HG03571 (cell line): ENCODE results near the gene SERPINA1.

ENCODE experiments used
- ATAC-seq: cut with Tn5 transposase; IDR thresholded peaks from one replicate; pipeline ENCODE4 v1.9.1; 2021; ENCODE audit not compliant: unreplicated experiment

The SERPINA1 gene

DNA sequence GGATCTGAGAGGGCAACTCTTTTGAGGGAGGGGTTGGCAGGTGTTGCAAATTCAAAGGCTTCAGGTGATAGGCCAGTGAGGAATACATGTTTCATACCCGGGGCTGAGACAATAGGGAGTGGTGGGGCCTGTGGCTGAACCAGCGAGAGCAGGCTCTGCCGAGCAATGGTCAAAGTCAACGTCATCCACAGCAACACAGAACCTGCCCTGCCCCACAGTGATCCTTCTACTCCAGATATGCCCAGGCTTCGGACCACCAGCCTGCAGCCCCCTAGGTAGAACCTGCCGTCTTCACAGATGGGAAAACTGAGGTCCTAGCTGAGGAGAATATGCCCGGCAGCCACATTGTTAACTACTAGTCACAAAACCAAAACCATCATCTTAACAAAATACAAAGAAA, 4.1 kb downstream of the SERPINA1 start:
- ATAC-seq, result no peak

DNA sequence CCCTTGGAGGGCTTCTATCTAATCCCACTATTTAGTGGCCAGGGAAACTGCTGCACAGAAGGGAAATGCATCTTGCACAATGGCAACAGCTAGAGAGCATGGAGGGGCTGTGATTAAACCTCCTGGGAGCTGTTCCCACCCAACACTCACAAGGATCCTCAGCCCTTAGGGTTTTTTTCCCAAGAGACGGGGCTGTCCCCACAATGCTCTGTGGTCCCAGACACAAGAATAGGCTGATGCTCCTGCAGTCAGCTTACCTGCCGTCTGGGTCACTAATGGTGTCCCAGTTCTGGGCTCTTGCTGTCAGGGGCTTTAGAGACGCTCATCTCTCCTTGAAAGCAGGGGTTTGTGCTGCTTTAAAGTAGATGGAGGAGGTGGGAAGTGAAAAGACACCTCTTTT, 4.6 kb downstream of the SERPINA1 start:
- ATAC-seq, result no peak

DNA sequence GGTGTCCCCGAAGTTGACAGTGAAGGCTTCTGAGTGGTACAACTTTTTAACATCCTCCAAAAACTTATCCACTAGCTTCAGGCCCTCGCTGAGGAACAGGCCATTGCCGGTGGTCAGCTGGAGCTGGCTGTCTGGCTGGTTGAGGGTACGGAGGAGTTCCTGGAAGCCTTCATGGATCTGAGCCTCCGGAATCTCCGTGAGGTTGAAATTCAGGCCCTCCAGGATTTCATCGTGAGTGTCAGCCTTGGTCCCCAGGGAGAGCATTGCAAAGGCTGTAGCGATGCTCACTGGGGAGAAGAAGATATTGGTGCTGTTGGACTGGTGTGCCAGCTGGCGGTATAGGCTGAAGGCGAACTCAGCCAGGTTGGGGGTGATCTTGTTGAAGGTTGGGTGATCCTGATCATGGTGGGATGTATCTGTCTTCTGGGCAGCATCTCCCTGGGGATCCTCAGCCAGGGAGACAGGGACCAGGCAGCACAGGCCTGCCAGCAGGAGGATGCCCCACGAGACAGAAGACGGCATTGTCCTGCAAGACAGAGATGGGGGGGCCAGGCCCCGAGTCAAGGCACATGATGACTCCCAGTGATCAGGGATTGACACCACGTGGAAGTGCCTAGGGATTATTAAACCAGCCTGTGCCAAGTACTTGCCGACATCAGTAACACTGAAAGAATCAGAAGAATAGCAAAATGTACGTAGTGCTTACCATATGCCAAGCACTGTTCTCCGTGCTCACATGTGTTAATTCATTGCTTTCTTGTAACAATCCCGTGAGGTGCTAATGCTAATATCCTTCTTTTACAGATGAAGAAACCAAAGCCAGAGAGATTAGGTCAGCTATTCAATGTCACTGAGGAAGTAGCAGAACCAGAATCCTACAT, 5.4 kb downstream of the SERPINA1 start:
- ATAC-seq, result no peak

DNA sequence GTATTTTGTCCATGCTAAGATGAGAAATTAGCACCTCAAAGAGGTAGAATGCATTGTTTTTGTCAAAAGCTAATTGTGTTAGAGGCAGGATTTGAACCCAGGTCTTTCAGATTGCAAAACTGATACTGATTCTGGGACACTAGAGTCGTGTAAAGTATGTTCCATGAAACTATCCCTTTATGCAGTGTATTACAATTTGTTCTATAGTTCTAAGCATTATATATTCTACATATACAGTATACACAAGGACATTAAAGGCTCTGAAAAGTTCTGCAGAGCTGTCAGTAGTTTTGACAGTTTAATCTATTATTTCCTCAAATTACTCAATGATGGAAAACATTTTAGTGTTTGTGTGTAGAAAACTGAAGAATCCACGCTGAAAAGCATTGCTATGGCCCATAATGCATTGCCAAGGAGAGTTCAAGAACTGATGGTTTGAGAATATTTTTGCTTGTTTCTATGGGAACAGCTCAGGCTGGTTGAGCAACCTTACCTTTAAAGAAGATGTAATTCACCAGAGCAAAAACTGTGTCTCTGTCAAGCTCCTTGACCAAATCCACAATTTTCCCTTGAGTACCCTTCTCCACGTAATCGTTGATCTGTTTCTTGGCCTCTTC, 6.2 kb downstream of the SERPINA1 start:
- no peak for ATAC-seq

- no peak for ATAC-seq
These were observed 7.0 kb downstream of the SERPINA1 start for GRCh38 chr14:94381149-94382030.

GRCh38 chr14:94380225-94381148, 7.9 kb downstream of the SERPINA1 start:
- no peak for ATAC-seq

DNA sequence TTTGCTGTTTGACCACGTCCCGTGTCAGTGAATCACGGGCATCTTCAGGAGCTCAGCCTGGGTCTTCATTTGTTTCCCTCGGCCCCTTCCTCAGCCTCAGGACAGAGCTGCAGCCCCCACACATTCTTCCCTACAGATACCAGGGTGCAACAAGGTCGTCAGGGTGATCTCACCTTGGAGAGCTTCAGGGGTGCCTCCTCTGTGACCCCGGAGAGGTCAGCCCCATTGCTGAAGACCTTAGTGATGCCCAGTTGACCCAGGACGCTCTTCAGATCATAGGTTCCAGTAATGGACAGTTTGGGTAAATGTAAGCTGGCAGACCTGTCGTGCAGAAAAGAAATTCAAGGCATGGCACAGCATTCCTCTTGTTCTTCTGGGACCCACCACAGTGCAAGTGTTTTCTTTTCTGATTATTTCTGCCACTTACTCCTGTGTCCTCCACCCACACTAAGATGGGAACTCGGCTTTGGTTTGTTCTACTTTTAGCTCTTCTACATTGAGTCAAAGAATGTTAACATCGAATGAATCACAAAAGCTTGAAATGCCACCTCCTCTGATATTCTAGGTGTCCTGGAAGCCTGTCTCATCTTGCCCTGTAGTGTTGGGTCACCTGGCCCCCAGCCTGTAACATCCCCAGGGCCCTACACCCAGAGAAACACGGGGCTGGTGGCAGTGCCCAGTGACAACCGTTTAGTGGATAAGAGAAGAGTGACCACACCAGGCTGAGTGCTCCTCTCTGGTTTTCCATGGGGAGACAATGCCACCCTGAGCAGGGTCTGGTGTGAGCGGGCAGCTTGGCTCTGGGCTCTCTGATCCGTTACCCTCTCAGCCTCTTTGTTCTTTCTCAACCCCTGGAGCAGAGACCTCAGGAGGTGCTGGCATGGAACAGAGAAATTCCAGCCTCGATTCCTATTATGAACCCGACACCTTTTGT, 8.8 kb downstream of the SERPINA1 start:
- ATAC-seq, result no peak

DNA sequence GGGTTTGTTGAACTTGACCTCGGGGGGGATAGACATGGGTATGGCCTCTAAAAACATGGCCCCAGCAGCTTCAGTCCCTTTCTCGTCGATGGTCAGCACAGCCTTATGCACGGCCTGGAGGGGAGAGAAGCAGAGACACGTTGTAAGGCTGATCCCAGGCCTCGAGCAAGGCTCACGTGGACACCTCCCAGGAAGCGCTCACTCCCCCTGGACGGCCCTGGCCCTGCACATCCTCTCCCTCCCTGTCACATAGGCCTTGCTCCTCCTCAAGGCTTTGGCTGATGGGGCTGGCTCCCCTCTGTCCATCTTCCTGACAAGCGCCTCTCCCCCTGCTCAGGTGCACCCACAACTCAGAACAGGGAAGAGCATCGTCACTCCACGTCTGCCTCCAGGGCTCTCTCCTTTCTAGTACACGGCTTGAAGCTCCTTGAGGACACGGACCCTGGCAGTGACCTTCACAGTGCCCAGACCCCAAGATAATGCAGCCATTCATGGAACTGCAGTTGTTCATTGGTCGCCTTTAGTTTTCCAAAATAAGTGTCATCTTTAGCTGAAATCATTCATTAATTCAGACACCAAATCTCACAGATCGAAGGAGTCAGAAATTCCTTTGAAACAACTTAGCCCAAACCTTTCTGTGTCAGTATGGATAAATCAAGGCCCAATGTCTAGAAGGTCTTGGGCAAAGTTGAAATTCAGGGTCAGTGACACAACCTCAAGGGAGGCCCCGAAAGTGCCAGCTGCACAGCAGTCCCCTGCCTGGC, 9.7 kb downstream of the SERPINA1 start:
- no peak for ATAC-seq

GRCh38 chr14:94377866-94378470, 10.4 kb downstream of the SERPINA1 start:
- no peak for ATAC-seq

GRCh38 chr14:94376976-94377865, 11.2 kb downstream of the SERPINA1 start:
- no peak for ATAC-seq

DNA sequence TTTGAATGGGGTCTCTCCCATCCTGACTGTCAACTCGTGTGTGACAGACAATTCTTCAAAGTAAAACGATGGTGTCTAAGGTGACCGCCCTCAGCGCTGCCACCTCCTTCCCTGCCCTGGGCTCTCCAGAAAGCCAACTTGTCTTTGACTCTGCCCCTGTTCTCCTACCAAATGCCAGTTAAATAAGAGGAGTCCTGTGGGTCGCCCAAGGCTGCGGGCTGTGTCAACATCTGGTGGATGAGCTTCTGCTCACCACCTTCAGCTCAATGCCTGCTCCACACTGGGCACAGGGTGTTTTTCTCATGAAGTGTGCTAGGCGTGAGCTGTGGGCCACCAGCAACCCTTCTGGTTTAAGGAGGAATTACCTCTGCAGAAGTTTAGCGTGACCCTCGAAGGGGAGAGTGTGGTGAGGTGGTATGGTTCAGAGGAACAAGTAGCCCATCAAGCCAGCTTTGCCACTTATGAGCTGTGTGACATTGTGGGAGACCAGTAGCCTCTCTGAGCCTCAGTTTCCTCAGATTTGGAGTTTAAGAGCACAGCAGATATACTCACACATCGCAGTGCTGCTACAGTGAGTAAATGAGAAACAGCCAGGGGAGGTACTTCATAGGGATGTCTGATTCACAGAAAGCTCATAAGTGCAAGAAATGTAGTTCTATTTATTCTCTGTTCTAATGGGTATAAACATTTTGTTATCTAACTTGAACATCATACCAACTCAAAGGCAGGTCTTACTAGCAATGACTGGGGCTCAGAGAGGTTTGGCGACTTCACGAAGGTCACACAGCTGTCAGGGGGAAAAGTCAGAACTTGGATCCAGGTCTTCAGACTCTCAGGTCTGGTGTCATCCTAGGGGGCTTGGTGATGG, 12.1 kb downstream of the SERPINA1 start:
- no peak for ATAC-seq

- ATAC-seq, result no peak
These were observed 12.8 kb downstream of the SERPINA1 start for GRCh38 chr14:94375552-94376107.

DNA sequence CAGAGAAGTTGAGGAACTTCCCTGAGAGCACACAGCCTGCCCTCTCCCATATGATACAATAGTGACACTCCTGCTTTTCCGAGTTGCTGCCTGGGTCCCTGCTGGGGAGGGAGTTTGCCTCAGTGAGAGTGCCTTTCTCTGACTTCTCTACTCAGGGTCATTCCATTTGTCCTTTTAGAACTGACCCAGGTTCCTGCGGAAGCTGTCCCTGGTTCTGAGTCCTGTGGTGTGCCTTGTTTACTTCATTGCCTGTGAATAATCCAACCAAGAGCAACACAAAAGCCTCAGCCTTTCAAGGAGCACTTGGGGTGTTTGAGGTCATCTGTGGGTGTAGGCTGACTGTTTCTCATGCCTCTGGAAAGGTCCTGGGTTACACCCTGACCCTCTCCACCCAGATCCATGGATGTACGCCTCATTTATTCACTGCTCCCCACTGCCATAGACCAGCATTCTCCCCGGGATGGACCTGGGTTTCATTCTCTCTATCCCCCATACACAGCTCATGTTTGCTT, 13.6 kb downstream of the SERPINA1 start:
- ATAC-seq, result no peak

DNA sequence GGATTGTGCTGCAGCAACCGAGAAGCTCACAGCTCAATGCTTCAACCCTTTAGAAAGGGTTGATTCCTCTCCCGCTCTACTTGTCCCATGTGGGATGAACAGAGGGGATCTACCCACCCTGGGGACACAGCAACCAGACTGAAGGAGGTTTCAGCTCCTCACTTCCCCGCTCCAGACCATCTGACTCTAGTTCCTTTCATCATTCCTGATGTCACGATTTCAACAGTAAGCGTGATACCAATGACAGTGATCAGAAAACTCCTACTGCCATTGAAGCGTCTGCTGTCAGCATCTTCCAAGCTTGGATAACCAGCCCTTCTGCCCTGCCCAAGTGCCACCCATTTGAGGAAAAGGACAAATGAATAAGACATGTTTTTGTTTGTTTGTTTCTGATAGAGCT, 14.3 kb downstream of the SERPINA1 start:
- ATAC-seq, result no peak

DNA sequence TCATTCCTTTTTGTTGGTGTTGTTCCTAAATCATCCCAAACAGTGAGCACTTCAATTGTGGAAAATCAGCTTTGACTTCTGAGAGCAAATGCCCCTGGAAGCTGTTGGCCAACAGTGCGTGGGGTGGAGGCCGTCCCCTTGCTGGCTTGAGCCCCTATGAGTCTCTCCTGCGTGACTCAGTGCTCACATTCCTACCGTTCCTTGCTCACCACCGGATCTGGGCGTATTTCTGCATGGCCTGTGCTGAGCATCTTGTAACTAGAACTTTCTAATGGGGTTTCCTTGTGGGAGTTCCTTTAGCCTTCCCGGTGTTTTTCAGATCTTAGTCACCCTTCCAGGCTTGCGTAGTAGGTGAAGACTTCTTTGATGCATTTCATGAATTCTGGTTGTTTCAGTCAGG, 14.7 kb downstream of the SERPINA1 start:
- ATAC-seq, result no peak
